GM19438 (cell line): ENCODE data around the gene BCL11A.
A peak's percentile ranks its signal among the peaks of the same experiment; 100 is the strongest.

Experiments used
- ATAC-seq: cut with Tn5 transposase; IDR thresholded peaks from one replicate; pipeline ENCODE4 v1.9.1; 2021; ENCODE audit warnings: low read depth; ENCODE audit not compliant: unreplicated experiment

The BCL11A gene

GRCh38 chr2:60490441-60490840 is 63.0 kb downstream of the BCL11A start:
- ATAC-seq, result no peak

- no peak for ATAC-seq
Observed at GRCh38 chr2:60489289-60489688, 64.2 kb downstream of the BCL11A start.

- no peak for ATAC-seq
Observed at GRCh38 chr2:60488291-60488690, 65.2 kb downstream of the BCL11A start.

- no peak for ATAC-seq
Observed at GRCh38 chr2:60487174-60487573, 66.3 kb downstream of the BCL11A start.

- no peak for ATAC-seq
Observed at GRCh38 chr2:60486551-60486950, 66.9 kb downstream of the BCL11A start.

GRCh38 chr2:60486067-60486466 is 67.4 kb downstream of the BCL11A start:
- ATAC-seq, result no peak

- ATAC-seq, result no peak
Observed at GRCh38 chr2:60485550-60485949, 67.9 kb downstream of the BCL11A start.

- no peak for ATAC-seq
Observed at GRCh38 chr2:60485055-60485454, 68.4 kb downstream of the BCL11A start.

- ATAC-seq, result peak; percentile 43
Observed at GRCh38 chr2:60484133-60484645, 69.3 kb downstream of the BCL11A start.

GRCh38 chr2:60483401-60483800 is 70.1 kb downstream of the BCL11A start:
- no peak for ATAC-seq

- ATAC-seq, result no peak
Observed at GRCh38 chr2:60482222-60482621, 71.2 kb downstream of the BCL11A start.

- no peak for ATAC-seq
Observed at GRCh38 chr2:60481257-60481656, 72.2 kb downstream of the BCL11A start.

- no peak for ATAC-seq
Observed at GRCh38 chr2:60480089-60480773, 73.2 kb downstream of the BCL11A start.

- no peak for ATAC-seq
Observed at GRCh38 chr2:60479226-60480088, 74.0 kb downstream of the BCL11A start.

GRCh38 chr2:60478660-60479059 is 74.8 kb downstream of the BCL11A start:
- no peak for ATAC-seq

GRCh38 chr2:60476206-60476954 is 77.1 kb downstream of the BCL11A start:
- ATAC-seq, result no peak

- no peak for ATAC-seq
Observed at GRCh38 chr2:60475123-60475830, 78.2 kb downstream of the BCL11A start.

GRCh38 chr2:60474301-60474700 is 79.2 kb downstream of the BCL11A start:
- ATAC-seq, result no peak

- ATAC-seq, result no peak
Observed at GRCh38 chr2:60473546-60473945, 79.9 kb downstream of the BCL11A start.

- no peak for ATAC-seq
Observed at GRCh38 chr2:60472663-60473289, 80.7 kb downstream of the BCL11A start.
